Skin of body (tissue), 2 donors: ENCODE results near the gene ZNF576. TPM values are rescaled to one million over a fixed set of nuclear protein-coding genes. Genes with fewer than 3 reads are reported as not detected.
"Not testable (repeated sequence)": the region's sequence is repeated elsewhere in the genome, so short reads cannot be mapped to it uniquely, and the experiment has no call there.

Experiments used
- DNase-seq: peaks from one replicate; lab custom pipeline; 2025; lab: John Stamatoyannopoulos, UW
- total RNA-seq: library from RNA; depleted of rRNA; stranded (reverse); fragments of >200 nt; gene quantifications from one replicate; pipeline ENCODE4 v1.2.3, GENCODE V29; 2014

The ZNF576 gene
- total RNA-seq, 1 donor from 2014 or later: 4.6 TPM

- DNase-seq: no peak
Measured at GRCh38 chr19:43625918-43626579, 29.7 kb downstream of the ZNF576 start.

GRCh38 chr19:43626838-43627237, 30.4 kb downstream of the ZNF576 start:
- no peak for DNase-seq

GRCh38 chr19:43628646-43629326, 32.4 kb downstream of the ZNF576 start:
- no peak for DNase-seq

GRCh38 chr19:43631491-43631890, 35.1 kb downstream of the ZNF576 start:
- DNase-seq: no peak

- no peak for DNase-seq
Measured at GRCh38 chr19:43633520-43633919, 37.1 kb downstream of the ZNF576 start.

GRCh38 chr19:43634068-43634467, 37.7 kb downstream of the ZNF576 start:
- DNase-seq: no peak

GRCh38 chr19:43634506-43634871, 38.1 kb downstream of the ZNF576 start:
- DNase-seq: no peak

- DNase-seq: no peak
Measured at GRCh38 chr19:43634872-43635560, 38.6 kb downstream of the ZNF576 start.

- DNase-seq: not testable (repeated sequence)
Measured at GRCh38 chr19:43635561-43635940, 39.2 kb downstream of the ZNF576 start.

- DNase-seq: no peak
Measured at GRCh38 chr19:43636121-43636683, 39.8 kb downstream of the ZNF576 start.

- no peak for DNase-seq
Measured at GRCh38 chr19:43638214-43638994, 42.0 kb downstream of the ZNF576 start.

- DNase-seq: no peak
Measured at GRCh38 chr19:43638995-43639518, 42.7 kb downstream of the ZNF576 start.

GRCh38 chr19:43639519-43640423, 43.4 kb downstream of the ZNF576 start, which contains the start of gene CADM4:
CADM4 (minus strand) TSS chr19:43639850; CDS start chr19:43639790, 60 bp downstream.
- DNase-seq: no peak

GRCh38 chr19:43640424-43640757, 44.0 kb downstream of the ZNF576 start:
- no peak for DNase-seq

GRCh38 chr19:43641333-43641732, 44.9 kb downstream of the ZNF576 start:
- no peak for DNase-seq

- DNase-seq: no peak
Measured at GRCh38 chr19:43642531-43642930, 46.1 kb downstream of the ZNF576 start.

GRCh38 chr19:43643326-43643725, 46.9 kb downstream of the ZNF576 start:
- DNase-seq: no peak

- no peak for DNase-seq
Measured at GRCh38 chr19:43644181-43644580, 47.8 kb downstream of the ZNF576 start.

GRCh38 chr19:43648633-43649032, 52.2 kb downstream of the ZNF576 start:
- DNase-seq: no peak

- DNase-seq: no peak
Measured at GRCh38 chr19:43649514-43649913, 53.1 kb downstream of the ZNF576 start.
